SK-N-MC (cell line): ENCODE measurements around the gene MIGA1.

ENCODE experiments used
- EZH2 ChIP-seq: fragments of 200-600 bp; sonication (generic); IDR thresholded peaks from one replicate; pipeline ENCODE4 v1.6.1; 2017; ENCODE audit warnings: antibody characterized with exemption
- FOXP2 ChIP-seq: optimal IDR thresholded peaks from 2 replicates; pipeline ENCODE3; 2011; ENCODE audit warnings: mild to moderate bottlenecking, moderate library complexity; ENCODE audit not compliant: insufficient read depth; ENCODE audit errors: extremely low read length, control extremely low read depth
- POLR2AphosphoS5 ChIP-seq: IDR thresholded peaks from 2 replicates; pipeline ENCODE4 v1.6.1; 2012; ENCODE audit warnings: mild to moderate bottlenecking, low read depth, low read length, borderline replicate concordance

DNA sequence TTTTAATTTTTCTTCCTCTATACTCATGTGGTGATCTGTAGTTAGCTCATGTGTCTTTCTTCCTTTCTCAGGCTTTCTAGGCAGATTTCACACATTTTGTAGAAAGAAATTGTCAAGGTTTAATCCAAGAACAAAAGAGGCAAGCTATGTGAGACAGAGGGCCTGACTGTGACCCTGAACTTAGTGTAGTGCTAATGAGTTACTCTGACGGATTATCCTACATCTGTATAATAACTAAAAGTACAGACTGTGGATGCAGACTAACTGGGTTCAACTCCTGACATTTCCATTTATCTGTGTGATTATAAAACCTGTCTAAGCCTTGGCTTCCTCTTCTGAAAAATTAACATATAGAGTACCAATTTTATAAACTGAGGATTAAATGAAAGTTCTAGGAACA lies 40.7 kb downstream of the MIGA1 start:
- no peak for TF ChIP-seq EZH2
- no peak for TF ChIP-seq POLR2AphosphoS5
- TF ChIP-seq FOXP2 = no peak
